Vagina (tissue), 2 donors: ENCODE measurements around the gene SLC17A1.
"Not testable (repeated sequence)": the region's sequence is repeated elsewhere in the genome, so short reads cannot be mapped to it uniquely, and the experiment has no call there.

Experiments used
- CTCF ChIP-seq, 3 experiments: fragments of 450-650 bp in 2 of 3; fragments of 200-600 bp in 1 of 3; sonication (generic) in 1 of 3; IDR thresholded peaks; one replicate each; pipeline ENCODE4 v1.5.1; 2017 to 2019; ENCODE audit warnings: antibody characterized with exemption in 3 of 3, mild to moderate bottlenecking in 2 of 3, moderate library complexity in 2 of 3
- POLR2AphosphoS5 ChIP-seq, 2 donors: sonication (generic); formaldehyde crosslinking; IDR thresholded peaks; one replicate each; pipeline ENCODE4 v1.9.0; 2017; ENCODE audit warnings: antibody characterized with exemption in 2 of 2, mild to moderate bottlenecking in 2 of 2, low read depth in 1 of 2; ENCODE audit not compliant: insufficient read depth in 1 of 2

GRCh38 chr6:25748601-25749517, 83.0 kb downstream of the SLC17A1 start:
- not testable (repeated sequence) for TF ChIP-seq CTCF (IDR thresholded peaks at IDR 0.05); POLR2AphosphoS5 (IDR thresholded peaks at IDR 0.05; ENCODE audit: insufficient read depth in 1 of 2, low read depth in 1 of 2)
